ENCODE data around the gene KLHDC7B.

Gene KLHDC7B

GRCh38 chr22:50545522-50546325, at the start of gene KLHDC7B:
Gene KLHDC7B, plus strand, starts transcription at chr22:50545899. Its CDS starts 345 bp downstream, at chr22:50546244.
- no peak for DNase-seq

GRCh38 chr22:50497093-50497492, 48.6 kb upstream of the KLHDC7B start:
- DNase-seq, result no peak

- peak in 10 of 14 donors; percentile 8 to 68 (median 25) for DNase-seq
Measured at GRCh38 chr22:50498322-50498890, 47.3 kb upstream of the KLHDC7B start.

GRCh38 chr22:50500452-50500851, 45.2 kb upstream of the KLHDC7B start:
- DNase-seq, result no peak

GRCh38 chr22:50502096-50502495, 43.6 kb upstream of the KLHDC7B start:
- DNase-seq, result no peak

- no peak for DNase-seq
Measured at GRCh38 chr22:50502628-50503474, 42.8 kb upstream of the KLHDC7B start.

GRCh38 chr22:50503475-50504145, 42.1 kb upstream of the KLHDC7B start:
- DNase-seq, result no peak

- DNase-seq, result no peak
Measured at GRCh38 chr22:50504369-50505211, 41.1 kb upstream of the KLHDC7B start.

GRCh38 chr22:50505276-50505775, 40.4 kb upstream of the KLHDC7B start:
- no peak for DNase-seq

GRCh38 chr22:50505776-50506610, 39.7 kb upstream of the KLHDC7B start:
- no peak for DNase-seq

GRCh38 chr22:50506611-50507420, 38.9 kb upstream of the KLHDC7B start:
- DNase-seq, result no peak

GRCh38 chr22:50507421-50507990, 38.2 kb upstream of the KLHDC7B start, which contains the start of gene LMF2:
Gene LMF2, minus strand, starts transcription at chr22:50507702. Its CDS starts 27 bp downstream, at chr22:50507675.
- peak in 7 of 14 donors; percentile 91 to 100 (median 99) for DNase-seq

- DNase-seq, result peak in 13 of 14 donors; percentile 88 to 100 (median 97)
Measured at GRCh38 chr22:50507991-50508884, 37.5 kb upstream of the KLHDC7B start, which contains the start of gene NCAPH2. Gene NCAPH2, plus strand, starts transcription at chr22:50508224. Its CDS starts 114 bp downstream, at chr22:50508338.

GRCh38 chr22:50508897-50509296, 36.8 kb upstream of the KLHDC7B start:
- no peak for DNase-seq

- no peak for DNase-seq
Measured at GRCh38 chr22:50513175-50513574, 32.5 kb upstream of the KLHDC7B start.

- DNase-seq, result no peak
Measured at GRCh38 chr22:50516068-50516467, 29.6 kb upstream of the KLHDC7B start.

GRCh38 chr22:50516891-50517290, 28.8 kb upstream of the KLHDC7B start:
- no peak for DNase-seq

All from C1 segment of cervical spinal cord (tissue), 14 donors.